ENCODE results near the gene TNFSF8. TPM values are rescaled to one million over a fixed set of nuclear protein-coding genes. Genes with fewer than 3 reads are reported as not detected.

The TNFSF8 gene, protein sequence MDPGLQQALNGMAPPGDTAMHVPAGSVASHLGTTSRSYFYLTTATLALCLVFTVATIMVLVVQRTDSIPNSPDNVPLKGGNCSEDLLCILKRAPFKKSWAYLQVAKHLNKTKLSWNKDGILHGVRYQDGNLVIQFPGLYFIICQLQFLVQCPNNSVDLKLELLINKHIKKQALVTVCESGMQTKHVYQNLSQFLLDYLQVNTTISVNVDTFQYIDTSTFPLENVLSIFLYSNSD
- total RNA-seq (2021) (0.25 TPM in 1 of 3 replicates, not detected in the others), Bru-seq, nascent RNA (percentile 1 among the genes with signal in this experiment)
- long read RNA-seq, experiment 1: 0 reads
- long read RNA-seq, experiment 2: 0 reads
- long read RNA-seq, experiment 3: 0 reads

DNA sequence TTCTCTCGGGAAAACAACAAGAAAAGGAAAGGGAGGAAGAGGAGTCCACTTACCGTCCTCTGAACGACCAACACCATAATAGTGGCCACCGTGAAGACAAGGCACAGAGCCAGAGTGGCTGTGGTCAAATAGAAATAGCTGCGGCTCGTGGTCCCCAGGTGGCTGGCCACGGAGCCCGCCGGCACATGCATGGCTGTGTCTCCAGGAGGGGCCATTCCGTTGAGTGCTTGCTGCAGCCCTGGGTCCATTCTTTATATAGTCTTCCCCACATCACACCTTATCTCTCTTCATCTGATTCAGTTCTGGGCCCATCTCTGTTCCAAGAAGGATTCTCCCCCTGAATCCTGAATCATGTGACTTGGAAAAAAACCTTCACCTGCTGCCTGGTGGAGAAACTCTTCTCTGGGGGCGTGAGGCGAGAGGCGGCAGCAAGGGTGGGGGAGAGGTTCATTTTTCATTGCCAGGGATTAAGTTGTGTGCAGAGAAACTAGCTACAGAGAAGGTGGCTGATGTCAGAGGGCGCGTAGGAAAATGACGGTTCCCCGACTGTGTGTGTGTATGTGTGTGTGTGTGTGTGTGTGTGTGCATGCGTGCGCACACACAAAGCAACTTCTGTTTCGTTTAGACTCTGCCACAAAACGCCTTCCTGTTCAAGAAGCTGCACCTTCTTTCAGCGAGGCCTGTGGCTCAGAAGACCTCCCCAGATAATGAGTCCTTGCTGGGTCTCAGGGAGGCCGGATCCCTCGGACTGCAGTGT lies at the start of gene TNFSF8:
Gene TNFSF8, minus strand, starts transcription at position 536 of the 757 bp plus-strand sequence. Its CDS starts 288 bp downstream, at position 248.
- ATAC-seq (no peak), DNase-seq (ENCODE audit: low spot score) (no peak)
- Mint-ChIP-seq H3K27me3 (ENCODE audit: low read depth) (peaks cover 98% of the 10 kb centered on the region), H3K4me3 (no peak within 1 kb of the TSS), H3K36me3 (no peaks in the 10 kb centered on the region), H3K27ac (no peak within 1 kb of the TSS), H3K9me3 (no peaks in the 10 kb centered on the region), H3K4me1 (peaks cover 11% of the 10 kb centered on the region)
- ChIA-PET CTCF (no interaction called here), POLR2A (no interaction called here)
- TF ChIP-seq, protein P1, sequence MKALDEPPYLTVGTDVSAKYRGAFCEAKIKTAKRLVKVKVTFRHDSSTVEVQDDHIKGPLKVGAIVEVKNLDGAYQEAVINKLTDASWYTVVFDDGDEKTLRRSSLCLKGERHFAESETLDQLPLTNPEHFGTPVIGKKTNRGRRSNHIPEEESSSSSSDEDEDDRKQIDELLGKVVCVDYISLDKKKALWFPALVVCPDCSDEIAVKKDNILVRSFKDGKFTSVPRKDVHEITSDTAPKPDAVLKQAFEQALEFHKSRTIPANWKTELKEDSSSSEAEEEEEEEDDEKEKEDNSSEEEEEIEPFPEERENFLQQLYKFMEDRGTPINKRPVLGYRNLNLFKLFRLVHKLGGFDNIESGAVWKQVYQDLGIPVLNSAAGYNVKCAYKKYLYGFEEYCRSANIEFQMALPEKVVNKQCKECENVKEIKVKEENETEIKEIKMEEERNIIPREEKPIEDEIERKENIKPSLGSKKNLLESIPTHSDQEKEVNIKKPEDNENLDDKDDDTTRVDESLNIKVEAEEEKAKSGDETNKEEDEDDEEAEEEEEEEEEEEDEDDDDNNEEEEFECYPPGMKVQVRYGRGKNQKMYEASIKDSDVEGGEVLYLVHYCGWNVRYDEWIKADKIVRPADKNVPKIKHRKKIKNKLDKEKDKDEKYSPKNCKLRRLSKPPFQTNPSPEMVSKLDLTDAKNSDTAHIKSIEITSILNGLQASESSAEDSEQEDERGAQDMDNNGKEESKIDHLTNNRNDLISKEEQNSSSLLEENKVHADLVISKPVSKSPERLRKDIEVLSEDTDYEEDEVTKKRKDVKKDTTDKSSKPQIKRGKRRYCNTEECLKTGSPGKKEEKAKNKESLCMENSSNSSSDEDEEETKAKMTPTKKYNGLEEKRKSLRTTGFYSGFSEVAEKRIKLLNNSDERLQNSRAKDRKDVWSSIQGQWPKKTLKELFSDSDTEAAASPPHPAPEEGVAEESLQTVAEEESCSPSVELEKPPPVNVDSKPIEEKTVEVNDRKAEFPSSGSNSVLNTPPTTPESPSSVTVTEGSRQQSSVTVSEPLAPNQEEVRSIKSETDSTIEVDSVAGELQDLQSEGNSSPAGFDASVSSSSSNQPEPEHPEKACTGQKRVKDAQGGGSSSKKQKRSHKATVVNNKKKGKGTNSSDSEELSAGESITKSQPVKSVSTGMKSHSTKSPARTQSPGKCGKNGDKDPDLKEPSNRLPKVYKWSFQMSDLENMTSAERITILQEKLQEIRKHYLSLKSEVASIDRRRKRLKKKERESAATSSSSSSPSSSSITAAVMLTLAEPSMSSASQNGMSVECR (CRISPR knock-in tag; IDR thresholded peaks at IDR 0.05; ENCODE audit: borderline replicate concordance): no peak
- TF ChIP-seq, protein P2, sequence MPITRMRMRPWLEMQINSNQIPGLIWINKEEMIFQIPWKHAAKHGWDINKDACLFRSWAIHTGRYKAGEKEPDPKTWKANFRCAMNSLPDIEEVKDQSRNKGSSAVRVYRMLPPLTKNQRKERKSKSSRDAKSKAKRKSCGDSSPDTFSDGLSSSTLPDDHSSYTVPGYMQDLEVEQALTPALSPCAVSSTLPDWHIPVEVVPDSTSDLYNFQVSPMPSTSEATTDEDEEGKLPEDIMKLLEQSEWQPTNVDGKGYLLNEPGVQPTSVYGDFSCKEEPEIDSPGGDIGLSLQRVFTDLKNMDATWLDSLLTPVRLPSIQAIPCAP (CRISPR knock-in tag; IDR thresholded peaks at IDR 0.05): no peak
- no peak for TF ChIP-seq NR1H2 (CRISPR knock-in tag; IDR thresholded peaks at IDR 0.05)
- no peak for TF ChIP-seq SOX15 (CRISPR knock-in tag; IDR thresholded peaks at IDR 0.05)
- no peak for TF ChIP-seq CREM (CRISPR knock-in tag; IDR thresholded peaks at IDR 0.05)
- TF ChIP-seq CREB1 (CRISPR knock-in tag; IDR thresholded peaks at IDR 0.05): no peak
- no peak for TF ChIP-seq ATF1 (CRISPR knock-in tag; IDR thresholded peaks at IDR 0.05)
- no peak for TF ChIP-seq FOXP1 (CRISPR knock-in tag; IDR thresholded peaks at IDR 0.05; ENCODE audit: borderline replicate concordance)
- no peak for TF ChIP-seq CBFB (CRISPR knock-in tag; IDR thresholded peaks at IDR 0.05; ENCODE audit: low read depth)
- TF ChIP-seq, protein P3, sequence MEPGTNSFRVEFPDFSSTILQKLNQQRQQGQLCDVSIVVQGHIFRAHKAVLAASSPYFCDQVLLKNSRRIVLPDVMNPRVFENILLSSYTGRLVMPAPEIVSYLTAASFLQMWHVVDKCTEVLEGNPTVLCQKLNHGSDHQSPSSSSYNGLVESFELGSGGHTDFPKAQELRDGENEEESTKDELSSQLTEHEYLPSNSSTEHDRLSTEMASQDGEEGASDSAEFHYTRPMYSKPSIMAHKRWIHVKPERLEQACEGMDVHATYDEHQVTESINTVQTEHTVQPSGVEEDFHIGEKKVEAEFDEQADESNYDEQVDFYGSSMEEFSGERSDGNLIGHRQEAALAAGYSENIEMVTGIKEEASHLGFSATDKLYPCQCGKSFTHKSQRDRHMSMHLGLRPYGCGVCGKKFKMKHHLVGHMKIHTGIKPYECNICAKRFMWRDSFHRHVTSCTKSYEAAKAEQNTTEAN (CRISPR knock-in tag; IDR thresholded peaks at IDR 0.05): no peak
- no peak for TF ChIP-seq KAT7 (CRISPR knock-in tag; IDR thresholded peaks at IDR 0.05; ENCODE audit: borderline replicate concordance)
- TF ChIP-seq ZNF671 (CRISPR knock-in tag; IDR thresholded peaks at IDR 0.05): no peak

DNA sequence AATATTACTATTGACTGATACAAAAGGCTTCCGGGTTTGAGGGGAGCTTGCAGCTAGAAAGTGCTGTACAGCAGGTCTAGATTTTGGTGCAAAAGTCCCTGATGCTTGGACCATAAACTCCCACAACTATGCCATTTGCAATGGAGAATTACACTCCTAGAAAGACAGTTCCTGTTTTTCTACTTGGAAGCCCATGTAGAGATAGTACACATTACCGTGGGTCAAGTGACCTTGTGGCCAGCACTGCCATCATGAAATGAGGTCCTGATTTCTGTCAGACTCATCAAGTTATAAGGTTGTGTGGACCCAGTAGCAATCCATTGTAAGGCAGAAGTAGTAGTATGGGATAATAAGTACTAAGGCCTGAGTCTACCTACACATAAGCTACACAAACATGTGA lies 42.8 kb upstream of the TNFSF8 start:
- Mint-ChIP-seq H3K4me3 (no peak overlapping the region), H3K9me3 (0 out of 2 replicates have a peak, but pooled peaks cover 3% of the 10 kb centered on the region), H3K27ac (no peak overlapping the region), H3K36me3 (no peaks in the 10 kb centered on the region), H3K4me1 (peaks cover 2% of the 10 kb centered on the region), H3K27me3 (ENCODE audit: low read depth) (peaks cover 36% of the 10 kb centered on the region)
- ATAC-seq (no peak), DNase-seq (ENCODE audit: low spot score) (no peak)
- ChIA-PET CTCF (no interaction called here), POLR2A (no interaction called here)
- TF ChIP-seq ZNF232 (CRISPR knock-in tag; IDR thresholded peaks at IDR 0.05): no peak
- no peak for TF ChIP-seq SP1 (CRISPR knock-in tag; conservative IDR thresholded peaks at IDR 0.05)
- TF ChIP-seq FOXK1 (CRISPR knock-in tag; IDR thresholded peaks at IDR 0.05): no peak
- TF ChIP-seq FOXP1 (CRISPR knock-in tag; IDR thresholded peaks at IDR 0.05; ENCODE audit: borderline replicate concordance): no peak
- TF ChIP-seq, protein P4, sequence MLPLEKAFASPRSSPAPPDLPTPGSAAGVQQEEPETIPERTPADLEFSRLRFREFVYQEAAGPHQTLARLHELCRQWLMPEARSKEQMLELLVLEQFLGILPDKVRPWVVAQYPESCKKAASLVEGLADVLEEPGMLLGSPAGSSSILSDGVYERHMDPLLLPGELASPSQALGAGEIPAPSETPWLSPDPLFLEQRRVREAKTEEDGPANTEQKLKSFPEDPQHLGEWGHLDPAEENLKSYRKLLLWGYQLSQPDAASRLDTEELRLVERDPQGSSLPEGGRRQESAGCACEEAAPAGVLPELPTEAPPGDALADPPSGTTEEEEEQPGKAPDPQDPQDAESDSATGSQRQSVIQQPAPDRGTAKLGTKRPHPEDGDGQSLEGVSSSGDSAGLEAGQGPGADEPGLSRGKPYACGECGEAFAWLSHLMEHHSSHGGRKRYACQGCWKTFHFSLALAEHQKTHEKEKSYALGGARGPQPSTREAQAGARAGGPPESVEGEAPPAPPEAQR (CRISPR knock-in tag; IDR thresholded peaks at IDR 0.05): no peak
- TF ChIP-seq TEAD4 (CRISPR knock-in tag; IDR thresholded peaks at IDR 0.05): no peak
- no peak for TF ChIP-seq ZNF396 (CRISPR knock-in tag; IDR thresholded peaks at IDR 0.05; ENCODE audit: borderline replicate concordance)
- no peak for TF ChIP-seq ELF4 (CRISPR knock-in tag; IDR thresholded peaks at IDR 0.05; ENCODE audit: low read depth)
- TF ChIP-seq, protein P5, sequence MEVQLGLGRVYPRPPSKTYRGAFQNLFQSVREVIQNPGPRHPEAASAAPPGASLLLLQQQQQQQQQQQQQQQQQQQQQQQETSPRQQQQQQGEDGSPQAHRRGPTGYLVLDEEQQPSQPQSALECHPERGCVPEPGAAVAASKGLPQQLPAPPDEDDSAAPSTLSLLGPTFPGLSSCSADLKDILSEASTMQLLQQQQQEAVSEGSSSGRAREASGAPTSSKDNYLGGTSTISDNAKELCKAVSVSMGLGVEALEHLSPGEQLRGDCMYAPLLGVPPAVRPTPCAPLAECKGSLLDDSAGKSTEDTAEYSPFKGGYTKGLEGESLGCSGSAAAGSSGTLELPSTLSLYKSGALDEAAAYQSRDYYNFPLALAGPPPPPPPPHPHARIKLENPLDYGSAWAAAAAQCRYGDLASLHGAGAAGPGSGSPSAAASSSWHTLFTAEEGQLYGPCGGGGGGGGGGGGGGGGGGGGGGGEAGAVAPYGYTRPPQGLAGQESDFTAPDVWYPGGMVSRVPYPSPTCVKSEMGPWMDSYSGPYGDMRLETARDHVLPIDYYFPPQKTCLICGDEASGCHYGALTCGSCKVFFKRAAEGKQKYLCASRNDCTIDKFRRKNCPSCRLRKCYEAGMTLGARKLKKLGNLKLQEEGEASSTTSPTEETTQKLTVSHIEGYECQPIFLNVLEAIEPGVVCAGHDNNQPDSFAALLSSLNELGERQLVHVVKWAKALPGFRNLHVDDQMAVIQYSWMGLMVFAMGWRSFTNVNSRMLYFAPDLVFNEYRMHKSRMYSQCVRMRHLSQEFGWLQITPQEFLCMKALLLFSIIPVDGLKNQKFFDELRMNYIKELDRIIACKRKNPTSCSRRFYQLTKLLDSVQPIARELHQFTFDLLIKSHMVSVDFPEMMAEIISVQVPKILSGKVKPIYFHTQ (CRISPR knock-in tag; IDR thresholded peaks at IDR 0.05): no peak
- TF ChIP-seq EMX1 (CRISPR knock-in tag; IDR thresholded peaks at IDR 0.05): no peak
- TF ChIP-seq, protein P6, sequence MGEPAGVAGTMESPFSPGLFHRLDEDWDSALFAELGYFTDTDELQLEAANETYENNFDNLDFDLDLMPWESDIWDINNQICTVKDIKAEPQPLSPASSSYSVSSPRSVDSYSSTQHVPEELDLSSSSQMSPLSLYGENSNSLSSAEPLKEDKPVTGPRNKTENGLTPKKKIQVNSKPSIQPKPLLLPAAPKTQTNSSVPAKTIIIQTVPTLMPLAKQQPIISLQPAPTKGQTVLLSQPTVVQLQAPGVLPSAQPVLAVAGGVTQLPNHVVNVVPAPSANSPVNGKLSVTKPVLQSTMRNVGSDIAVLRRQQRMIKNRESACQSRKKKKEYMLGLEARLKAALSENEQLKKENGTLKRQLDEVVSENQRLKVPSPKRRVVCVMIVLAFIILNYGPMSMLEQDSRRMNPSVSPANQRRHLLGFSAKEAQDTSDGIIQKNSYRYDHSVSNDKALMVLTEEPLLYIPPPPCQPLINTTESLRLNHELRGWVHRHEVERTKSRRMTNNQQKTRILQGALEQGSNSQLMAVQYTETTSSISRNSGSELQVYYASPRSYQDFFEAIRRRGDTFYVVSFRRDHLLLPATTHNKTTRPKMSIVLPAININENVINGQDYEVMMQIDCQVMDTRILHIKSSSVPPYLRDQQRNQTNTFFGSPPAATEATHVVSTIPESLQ (CRISPR knock-in tag; IDR thresholded peaks at IDR 0.05): no peak

Data from WTC11 (cell line).